ENCODE measurements around the gene PLAU. TPM values are rescaled to one million over a fixed set of nuclear protein-coding genes. Genes with fewer than 3 reads are reported as not detected.

PLAU gene
- total RNA-seq, 1 experiment from 2014 or later, result 1,582 TPM

- H3K79me2 ChIP-seq (ENCODE audit: low read length), result peaks cover 60% of the 10 kb centered on the region
- TSS peak; percentile 55 for BruUV-seq (replicated peaks)
- peak overlapping the region; percentile 82 for H3K9ac ChIP-seq (ENCODE audit: low read length)
- peaks cover 70% of the 10 kb centered on the region for H3F3A ChIP-seq (ENCODE audit: low read length, unreplicated experiment)
- intact Hi-C loops (cut with micrococcal nuclease), result loop anchor here (2.0 kb wide), 1 partner anchor 56 kb away; no protein-coding TSS in a partner anchor
- H3K9me3 ChIP-seq (ENCODE audit: low read length), result no peaks in the 10 kb centered on the region
- no peaks in the 10 kb centered on the region for H3K9me2 ChIP-seq (replicated peaks; ENCODE audit: low read length)
- peaks cover 39% of the 10 kb centered on the region for H4K20me1 ChIP-seq (ENCODE audit: low read length)
- H3K4me1 ChIP-seq (ENCODE audit: insufficient read depth, low read length), result peaks cover 91% of the 10 kb centered on the region
- H3K27ac ChIP-seq (ENCODE audit: low read length), result peak overlapping the region; percentile 78
- TF ChIP-seq EZH2 (IDR thresholded peaks at IDR 0.05; ENCODE audit: low read length, unreplicated experiment), result no peak
- no peak for TF ChIP-seq EZH2phosphoT487 (IDR thresholded peaks at IDR 0.05; ENCODE audit: borderline replicate concordance, low read length)
- no peak for TF ChIP-seq CTCF (conservative IDR thresholded peaks at IDR 0.05; ENCODE audit: low read depth, low read length)
- peak overlapping the region; percentile 68 for H3K4me3 ChIP-seq (ENCODE audit: low read length)
- ChIA-PET POLR2A (ENCODE audit: unreplicated experiment) (interaction anchor here (0.5 to 7.2 kb wide), 6 partner anchors 11 to 30 kb away, joined by 3 to 182 read pairs (median 5); no protein-coding TSS in a partner anchor), CTCF (interaction anchor here (0.8 to 1.9 kb wide), 3 partner anchors 11 to 24 kb away, joined by 3 to 10 read pairs (median 4); no protein-coding TSS in a partner anchor)
- DNase-seq (peak; percentile 69), ATAC-seq (no peak)
- peak overlapping the region; percentile 44 for H2AFZ ChIP-seq (ENCODE audit: low read length)
- H3K4me2 ChIP-seq (ENCODE audit: low read length), result peak overlapping the region; percentile 80
- H3K27me3 ChIP-seq (ENCODE audit: low read length), result no peaks in the 10 kb centered on the region
- H3K36me3 ChIP-seq (ENCODE audit: low read depth, low read length), result peaks cover 40% of the 10 kb centered on the region
Observed at GRCh38 chr10:73910401-73910763, 550 bp upstream of the PLAU start.

GRCh38 chr10:73911553-73912004 is 647 bp downstream of the PLAU start:
- H3K27me3 ChIP-seq (ENCODE audit: low read length), result no peaks in the 10 kb centered on the region
- peak overlapping the region; percentile 82 for H3K9ac ChIP-seq (ENCODE audit: low read length)
- peaks cover 49% of the 10 kb centered on the region for H4K20me1 ChIP-seq (ENCODE audit: low read length)
- no peaks in the 10 kb centered on the region for H3K9me3 ChIP-seq (ENCODE audit: low read length)
- H3K4me2 ChIP-seq (ENCODE audit: low read length), result peak overlapping the region; percentile 80
- CTCF ChIA-PET, result interaction anchor here (1.1 to 1.9 kb wide), 2 partner anchors 12 to 25 kb away, joined by 3 to 10 read pairs; no protein-coding TSS in a partner anchor
- peaks cover 71% of the 10 kb centered on the region for H3F3A ChIP-seq (ENCODE audit: low read length, unreplicated experiment)
- DNase-seq (peak; percentile 79), ATAC-seq (peak; percentile 0)
- H3K4me1 ChIP-seq (ENCODE audit: insufficient read depth, low read length), result peaks cover 91% of the 10 kb centered on the region
- TF ChIP-seq CTCF (conservative IDR thresholded peaks at IDR 0.05; ENCODE audit: low read depth, low read length) (no peak), EZH2phosphoT487 (IDR thresholded peaks at IDR 0.05; ENCODE audit: borderline replicate concordance, low read length) (no peak), EZH2 (IDR thresholded peaks at IDR 0.05; ENCODE audit: low read length, unreplicated experiment) (no peak)
- no peaks in the 10 kb centered on the region for H3K9me2 ChIP-seq (replicated peaks; ENCODE audit: low read length)
- POLR2A ChIA-PET (ENCODE audit: unreplicated experiment), result interaction anchor here (1.2 to 7.2 kb wide), 3 partner anchors 13 to 30 kb away, joined by 3 to 182 read pairs (median 35); no protein-coding TSS in a partner anchor
- peaks cover 51% of the 10 kb centered on the region for H3K36me3 ChIP-seq (ENCODE audit: low read depth, low read length)
- peaks cover 64% of the 10 kb centered on the region for H3K79me2 ChIP-seq (ENCODE audit: low read length)
- H3K27ac ChIP-seq (ENCODE audit: low read length), result peak overlapping the region; percentile 78
- H2AFZ ChIP-seq (ENCODE audit: low read length), result peak overlapping the region; percentile 44
- H3K4me3 ChIP-seq (ENCODE audit: low read length), result peak overlapping the region; percentile 68
- BruUV-seq (replicated peaks), result TSS peak; percentile 32
- intact Hi-C loops (cut with micrococcal nuclease), result loop anchor here (2.0 kb wide), 1 partner anchor 55 kb away; no protein-coding TSS in a partner anchor

- Histone ChIP-seq H3K4me1 (ENCODE audit: insufficient read depth, low read length) (peaks cover 73% of the 10 kb centered on the region), H3K27ac (ENCODE audit: low read length) (peak overlapping the region; percentile 78)
- DNase-seq, result no peak
Observed at GRCh38 chr10:73914036-73914435, 3.1 kb downstream of the PLAU start.

More at GRCh38 chr10:73914036-73914435, 3.1 kb downstream of the PLAU start:
- Histone ChIP-seq H2AFZ (ENCODE audit: low read length) (no peak overlapping the region), H3K9me2 (replicated peaks; ENCODE audit: low read length) (no peaks in the 10 kb centered on the region), H3K79me2 (ENCODE audit: low read length) (peaks cover 64% of the 10 kb centered on the region), H4K20me1 (ENCODE audit: low read length) (peaks cover 54% of the 10 kb centered on the region), H3K4me2 (ENCODE audit: low read length) (peak overlapping the region; percentile 80), H3K36me3 (ENCODE audit: low read depth, low read length) (peaks cover 56% of the 10 kb centered on the region), H3K4me3 (ENCODE audit: low read length) (peak overlapping the region; percentile 68), H3K27me3 (ENCODE audit: low read length) (no peaks in the 10 kb centered on the region), H3F3A (ENCODE audit: low read length, unreplicated experiment) (peaks cover 67% of the 10 kb centered on the region), H3K9ac (ENCODE audit: low read length) (peak overlapping the region; percentile 82; the same call in 1 of the 2 replicates), H3K9me3 (ENCODE audit: low read length) (no peaks in the 10 kb centered on the region)
- BruUV-seq (replicated peaks), result no TSS peak
- POLR2A ChIA-PET (ENCODE audit: unreplicated experiment), result interaction anchor here (0.7 to 1.5 kb wide), 2 partner anchors 24 to 26 kb away, joined by 5 to 9 read pairs; no protein-coding TSS in a partner anchor
- ATAC-seq, result no peak
- TF ChIP-seq EZH2phosphoT487 (IDR thresholded peaks at IDR 0.05; ENCODE audit: borderline replicate concordance, low read length), result no peak
- no peak for TF ChIP-seq EZH2 (IDR thresholded peaks at IDR 0.05; ENCODE audit: low read length, unreplicated experiment)
- TF ChIP-seq CTCF (conservative IDR thresholded peaks at IDR 0.05; ENCODE audit: low read depth, low read length), result no peak
- intact Hi-C loops (cut with micrococcal nuclease), result no loop called here
- CTCF ChIA-PET, result interaction anchor here (0.6 to 1.8 kb wide), 2 partner anchors 15 to 26 kb away, joined by 3 to 12 read pairs; no protein-coding TSS in a partner anchor
